Body of pancreas (tissue), 4 donors: ENCODE data around the gene NGF.

ENCODE experiments used
- POLR2A ChIP-seq, 3 donors: fragments of 450-650 bp; IDR thresholded peaks; one replicate each; pipeline ENCODE4 v1.6.1; 2016; ENCODE audit warnings: antibody characterized with exemption in 3 of 3, mild to moderate bottlenecking in 2 of 3
- TF ChIP-seq, protein P1 (sequence below), 7 experiments: fragments of 450-650 bp in 4 of 7; fragments of 200-600 bp in 3 of 7; sonication (generic) in 3 of 7; IDR thresholded peaks; one replicate each; pipeline ENCODE4 v1.5.1; 2016 to 2019; ENCODE audit warnings: antibody characterized with exemption in 7 of 7

DNA sequence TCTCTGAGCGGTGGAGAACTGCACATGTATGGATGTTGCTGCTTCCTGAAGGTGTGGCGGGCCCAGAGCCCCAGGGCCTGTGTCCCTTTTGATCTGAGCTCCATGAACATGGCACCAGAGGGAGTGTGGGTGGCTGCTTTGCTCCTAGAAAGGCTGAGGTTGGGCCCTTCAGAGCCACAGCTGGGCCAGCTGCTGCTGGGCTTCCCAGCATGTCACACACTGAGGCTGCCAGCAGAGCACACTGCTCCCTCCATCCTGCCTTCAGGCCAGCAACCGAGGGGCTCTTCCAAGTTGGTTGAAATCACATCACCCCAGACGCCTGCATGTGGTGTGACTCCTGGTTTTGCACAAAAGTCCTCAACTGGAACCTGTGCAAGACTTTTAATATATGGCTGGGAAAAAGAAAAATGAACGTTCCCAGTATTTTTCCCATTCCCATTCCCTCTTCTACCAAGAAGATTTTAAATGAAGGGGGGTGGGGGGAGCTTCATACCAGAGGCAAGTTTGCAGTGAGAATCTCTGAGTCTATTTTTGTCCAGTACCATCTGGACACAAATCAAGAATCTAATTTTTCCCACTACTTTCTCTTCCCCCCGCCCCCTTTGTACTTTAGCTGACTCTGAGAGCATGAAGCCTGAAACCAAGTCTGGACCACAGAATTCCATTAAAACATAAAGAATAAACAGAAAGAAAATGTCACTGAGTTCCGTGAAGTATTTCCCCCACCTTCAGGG is 26.2 kb upstream of the NGF start:
- TF ChIP-seq, protein P1, sequence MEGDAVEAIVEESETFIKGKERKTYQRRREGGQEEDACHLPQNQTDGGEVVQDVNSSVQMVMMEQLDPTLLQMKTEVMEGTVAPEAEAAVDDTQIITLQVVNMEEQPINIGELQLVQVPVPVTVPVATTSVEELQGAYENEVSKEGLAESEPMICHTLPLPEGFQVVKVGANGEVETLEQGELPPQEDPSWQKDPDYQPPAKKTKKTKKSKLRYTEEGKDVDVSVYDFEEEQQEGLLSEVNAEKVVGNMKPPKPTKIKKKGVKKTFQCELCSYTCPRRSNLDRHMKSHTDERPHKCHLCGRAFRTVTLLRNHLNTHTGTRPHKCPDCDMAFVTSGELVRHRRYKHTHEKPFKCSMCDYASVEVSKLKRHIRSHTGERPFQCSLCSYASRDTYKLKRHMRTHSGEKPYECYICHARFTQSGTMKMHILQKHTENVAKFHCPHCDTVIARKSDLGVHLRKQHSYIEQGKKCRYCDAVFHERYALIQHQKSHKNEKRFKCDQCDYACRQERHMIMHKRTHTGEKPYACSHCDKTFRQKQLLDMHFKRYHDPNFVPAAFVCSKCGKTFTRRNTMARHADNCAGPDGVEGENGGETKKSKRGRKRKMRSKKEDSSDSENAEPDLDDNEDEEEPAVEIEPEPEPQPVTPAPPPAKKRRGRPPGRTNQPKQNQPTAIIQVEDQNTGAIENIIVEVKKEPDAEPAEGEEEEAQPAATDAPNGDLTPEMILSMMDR (IDR thresholded peaks at IDR 0.05), result no peak
- TF ChIP-seq POLR2A (IDR thresholded peaks at IDR 0.05), result no peak
